AG04450 (cell line): ENCODE data around the gene BDH2. TPM values are rescaled to one million over a fixed set of nuclear protein-coding genes. Genes with fewer than 3 reads are reported as not detected.

Source experiments
- CTCF ChIA-PET: fragments of 300-600, 350-600 bp; formaldehyde crosslinking; extraction: SDS; loops from one replicate; lab custom pipeline; 2022; ENCODE audit warnings: antibody characterized with exemption, inconsistent platforms; lab: Charles Lee
- POLR2A ChIA-PET: fragments of 350-600 bp; formaldehyde crosslinking; extraction: SDS; loops from one replicate; lab custom pipeline; 2021; ENCODE audit warnings: antibody characterized with exemption, inconsistent platforms; lab: Yijun Ruan, JAX
- DNase-seq: peaks from one replicate; pipeline ENCODE4 v3.0.0-alpha.2; 2011; ENCODE audit warnings: low read depth, low spot score
- H3K27ac ChIP-seq: one replicate; pipeline ENCODE4 v1.5.1; 2012; ENCODE audit warnings: low read depth, low read length, control low read depth
- H3K27me3 ChIP-seq: one replicate; pipeline ENCODE4 v1.6.0; 2012; ENCODE audit warnings: low read length; ENCODE audit not compliant: control insufficient read depth, insufficient read depth
- H3K4me3 ChIP-seq: 2 replicates; pipeline ENCODE4 v1.5.1; 2011; ENCODE audit warnings: mild to moderate bottlenecking, low read depth, low read length, control low read depth
- H3K9me3 ChIP-seq: 2 replicates; pipeline ENCODE4 v1.5.1; 2012; ENCODE audit warnings: low read length; ENCODE audit not compliant: control insufficient read depth, insufficient read depth
- polyA plus RNA-seq: library from polyadenylated mRNA; depleted of rRNA; stranded (reverse); fragments of >200 nt; gene quantifications from 2 replicates; pipeline ENCODE4 v1.2.3, GENCODE V29; 2011
- TF ChIP-seq, protein P1 (sequence below): IDR thresholded peaks from 2 replicates; pipeline ENCODE4 v1.5.1; 2011; ENCODE audit warnings: low read depth, low read length, control low read depth, inconsistent platforms

Gene BDH2
- polyA plus RNA-seq, 1 experiment = 109 TPM

DNA sequence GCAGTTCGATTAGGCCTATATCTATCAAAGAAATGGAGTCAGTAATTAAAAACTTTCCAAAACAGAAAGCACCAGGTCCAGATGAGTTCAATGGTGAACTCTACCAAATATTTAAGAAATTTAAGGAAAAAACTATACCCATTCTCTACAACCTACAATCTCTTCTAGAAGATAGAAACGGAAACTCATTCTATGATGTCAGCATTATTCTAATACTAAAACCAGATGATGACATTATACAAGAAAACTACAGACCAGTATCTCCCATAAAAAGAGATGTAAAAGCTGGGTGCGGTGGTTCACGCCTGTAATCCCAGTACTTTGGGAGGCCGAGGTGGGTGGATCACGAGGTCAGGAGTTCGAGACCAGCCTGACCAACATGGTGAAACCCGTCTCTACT lies 29.5 kb upstream of the BDH2 start:
- no peak for DNase-seq
- TF ChIP-seq, protein P1, sequence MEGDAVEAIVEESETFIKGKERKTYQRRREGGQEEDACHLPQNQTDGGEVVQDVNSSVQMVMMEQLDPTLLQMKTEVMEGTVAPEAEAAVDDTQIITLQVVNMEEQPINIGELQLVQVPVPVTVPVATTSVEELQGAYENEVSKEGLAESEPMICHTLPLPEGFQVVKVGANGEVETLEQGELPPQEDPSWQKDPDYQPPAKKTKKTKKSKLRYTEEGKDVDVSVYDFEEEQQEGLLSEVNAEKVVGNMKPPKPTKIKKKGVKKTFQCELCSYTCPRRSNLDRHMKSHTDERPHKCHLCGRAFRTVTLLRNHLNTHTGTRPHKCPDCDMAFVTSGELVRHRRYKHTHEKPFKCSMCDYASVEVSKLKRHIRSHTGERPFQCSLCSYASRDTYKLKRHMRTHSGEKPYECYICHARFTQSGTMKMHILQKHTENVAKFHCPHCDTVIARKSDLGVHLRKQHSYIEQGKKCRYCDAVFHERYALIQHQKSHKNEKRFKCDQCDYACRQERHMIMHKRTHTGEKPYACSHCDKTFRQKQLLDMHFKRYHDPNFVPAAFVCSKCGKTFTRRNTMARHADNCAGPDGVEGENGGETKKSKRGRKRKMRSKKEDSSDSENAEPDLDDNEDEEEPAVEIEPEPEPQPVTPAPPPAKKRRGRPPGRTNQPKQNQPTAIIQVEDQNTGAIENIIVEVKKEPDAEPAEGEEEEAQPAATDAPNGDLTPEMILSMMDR = no peak
- ChIA-PET CTCF (no interaction called here), POLR2A (no interaction called here)
- no peaks in the 10 kb centered on the region for H3K9me3 ChIP-seq
- H3K4me3 ChIP-seq = no peak overlapping the region
- H3K27me3 ChIP-seq = no peaks in the 10 kb centered on the region
- H3K27ac ChIP-seq = no peak overlapping the region

DNA sequence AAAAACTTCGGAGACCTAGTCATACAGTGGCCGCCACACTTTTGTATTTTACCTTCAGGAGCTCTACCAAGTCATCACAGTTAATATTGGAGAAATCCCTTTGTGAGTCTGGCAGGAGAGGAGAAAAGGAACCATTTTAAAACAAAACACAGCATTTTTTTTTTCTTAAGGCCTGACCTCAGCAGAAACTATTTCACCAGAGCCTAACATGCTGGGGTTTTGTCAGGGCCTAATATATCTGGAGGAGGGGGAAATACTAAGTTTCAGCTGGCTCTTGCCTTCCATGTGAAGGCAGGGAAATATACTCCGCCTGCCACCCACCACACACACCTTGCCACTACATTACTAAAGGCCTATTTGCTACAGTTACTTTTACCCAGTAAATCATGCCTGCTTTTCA lies 26.5 kb upstream of the BDH2 start:
- H3K4me3 ChIP-seq = no peak overlapping the region
- no peaks in the 10 kb centered on the region for H3K9me3 ChIP-seq
- ChIA-PET CTCF (no interaction called here), POLR2A (no interaction called here)
- TF ChIP-seq, protein P1 = no peak
- no peaks in the 10 kb centered on the region for H3K27me3 ChIP-seq
- no peak overlapping the region for H3K27ac ChIP-seq
- no peak for DNase-seq

DNA sequence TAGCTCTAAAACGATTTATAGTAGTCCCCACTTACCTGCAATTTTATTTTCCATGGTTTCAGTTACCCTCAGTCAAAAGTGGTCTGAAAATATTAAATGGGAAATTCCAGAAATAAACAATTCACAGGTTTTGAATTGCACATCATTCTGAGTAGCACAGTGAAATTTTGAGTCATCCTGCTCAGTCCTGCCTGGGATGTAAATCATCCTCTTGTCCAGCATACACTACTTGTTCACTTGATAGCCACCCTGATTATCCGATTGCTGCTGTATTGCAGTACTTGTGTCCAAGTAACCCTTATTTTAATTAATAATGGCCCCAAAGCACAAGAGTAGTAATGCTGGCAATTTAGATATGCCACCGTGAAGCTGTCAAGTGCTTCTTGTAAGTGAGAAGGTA lies 23.5 kb upstream of the BDH2 start:
- DNase-seq = no peak
- H3K9me3 ChIP-seq = no peaks in the 10 kb centered on the region
- ChIA-PET POLR2A (no interaction called here), CTCF (interaction anchor here (1.4 kb wide), 1 partner anchor 23 kb away, joined by 5 read pairs; no protein-coding TSS in a partner anchor)
- no peaks in the 10 kb centered on the region for H3K27me3 ChIP-seq
- TF ChIP-seq, protein P1 = no peak
- H3K27ac ChIP-seq = no peak overlapping the region
- H3K4me3 ChIP-seq = no peak overlapping the region

DNA sequence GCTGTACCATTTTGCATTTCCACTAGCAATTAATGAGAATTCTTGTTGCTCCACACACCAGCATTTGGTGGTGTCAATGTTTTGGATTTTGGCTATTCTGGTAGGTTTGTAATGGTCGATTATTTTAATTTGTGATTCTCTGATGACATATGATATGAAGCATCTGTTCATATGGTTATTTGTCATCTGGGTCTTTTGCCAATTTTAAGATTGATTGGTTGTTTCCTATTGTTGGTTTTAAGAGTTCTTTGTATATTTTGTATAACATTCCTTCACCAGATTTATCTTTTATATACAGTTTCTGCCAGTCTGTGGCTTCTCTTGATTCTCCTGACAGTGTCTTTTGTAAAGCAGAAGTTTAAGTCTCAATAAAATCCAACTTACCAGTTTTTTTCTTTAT lies 18.5 kb upstream of the BDH2 start:
- DNase-seq = no peak

DNA sequence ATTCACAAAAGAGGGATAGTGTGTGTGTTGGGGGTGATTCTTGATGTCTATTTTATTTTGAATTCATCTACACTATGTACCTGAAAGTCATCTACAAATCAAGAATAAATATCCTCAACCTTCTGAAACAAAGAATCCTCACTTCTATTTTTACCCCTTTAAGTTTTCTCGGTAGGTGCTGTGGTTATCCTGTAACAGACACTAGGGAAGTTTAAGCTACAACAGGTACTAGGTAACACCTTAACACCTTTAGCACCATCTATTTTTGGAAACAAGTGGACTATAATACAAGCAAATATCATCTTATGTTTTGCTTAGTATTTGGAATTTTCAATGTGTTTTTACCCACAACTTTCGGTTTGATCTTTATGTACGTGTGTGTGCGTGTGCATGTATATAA lies 12.0 kb upstream of the BDH2 start:
- TF ChIP-seq, protein P1 = no peak
- Histone ChIP-seq H3K27ac (no peak overlapping the region), H3K4me3 (no peak overlapping the region), H3K27me3 (no peaks in the 10 kb centered on the region), H3K9me3 (no peaks in the 10 kb centered on the region)
- ChIA-PET POLR2A (no interaction called here), CTCF (interaction anchor here (0.8 to 1.4 kb wide), 4 partner anchors 11 to 681 kb away, joined by 3 to 8 read pairs (median 6); partner anchors contain the start of gene BDH2)
- DNase-seq = no peak

More for the DNA sequence above, 18.5 kb upstream of the BDH2 start:
- TF ChIP-seq, protein P1 = no peak
- no peaks in the 10 kb centered on the region for H3K27me3 ChIP-seq
- no peaks in the 10 kb centered on the region for H3K9me3 ChIP-seq
- ChIA-PET POLR2A (interaction anchor here (0.7 kb wide), 1 partner anchor 36 kb away, joined by 5 read pairs; no protein-coding TSS in a partner anchor), CTCF (interaction anchor here (2.4 kb wide), 1 partner anchor 18 kb away, joined by 12 read pairs; the partner anchor contains the start of gene BDH2)
- H3K27ac ChIP-seq = no peak overlapping the region
- no peak overlapping the region for H3K4me3 ChIP-seq
